GM18508 (cell line): ENCODE results near the gene PTPRD.

Source experiments
- ATAC-seq: cut with Tn5 transposase; IDR thresholded peaks from one replicate; pipeline ENCODE4 v1.9.1; 2021; ENCODE audit warnings: moderate number of reproducible peaks; ENCODE audit not compliant: insufficient read depth, unreplicated experiment

Gene PTPRD

GRCh38 chr9:8899511-8899910 lies 1713.3 kb downstream of the PTPRD start:
- no peak for ATAC-seq

DNA sequence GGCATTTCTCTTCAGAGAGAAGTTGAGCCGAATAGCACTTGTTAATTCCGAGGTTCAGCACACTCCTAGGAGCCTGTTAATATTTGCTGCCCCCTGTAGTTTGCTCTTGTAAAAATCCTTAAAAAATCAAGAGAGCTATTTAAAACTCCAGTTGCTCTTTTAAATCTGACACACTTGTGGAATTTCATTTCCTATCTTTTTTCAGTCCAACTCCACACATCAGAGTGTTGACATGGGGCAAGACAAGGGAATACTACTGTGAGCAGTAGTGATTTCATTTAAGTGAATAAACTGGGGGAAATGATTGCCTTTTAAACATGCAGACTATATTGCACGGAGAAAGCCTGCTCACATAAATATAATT lies 1717.0 kb downstream of the PTPRD start:
- ATAC-seq, result no peak

DNA sequence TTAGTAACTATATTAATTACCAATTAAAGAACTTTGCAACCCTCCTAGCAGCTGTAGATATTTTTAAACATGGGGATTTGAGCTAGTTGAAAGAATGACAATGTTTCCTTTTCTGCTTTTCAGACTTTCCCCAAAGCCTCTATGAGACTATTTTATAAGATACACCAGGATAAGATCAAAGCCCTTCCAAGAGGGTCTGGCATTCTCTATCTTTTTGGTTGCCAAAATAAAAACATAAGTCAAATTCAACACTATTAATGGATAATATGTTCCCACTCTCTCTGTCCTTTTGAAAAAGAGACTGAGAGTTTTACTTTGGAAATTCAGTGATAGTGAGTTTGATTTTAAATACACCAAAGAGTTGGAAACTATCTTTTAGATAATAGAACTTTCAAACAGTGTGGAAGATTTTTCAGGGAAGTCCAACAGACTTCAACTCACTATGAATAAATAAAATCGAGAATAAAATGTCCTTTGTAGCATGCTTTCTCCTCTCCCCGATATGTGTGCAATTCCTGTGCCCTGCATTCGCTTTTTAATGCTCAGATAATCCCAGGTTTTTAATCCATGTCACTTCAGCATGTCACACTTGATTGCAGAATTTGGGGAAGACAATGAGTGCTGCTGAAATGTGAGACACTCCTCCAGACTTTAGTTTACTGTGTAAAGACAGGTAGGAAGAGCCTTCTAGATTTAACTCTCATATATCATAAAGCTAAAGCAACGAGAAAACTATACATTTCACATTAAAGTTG lies 1717.5 kb downstream of the PTPRD start:
- ATAC-seq, result no peak

DNA sequence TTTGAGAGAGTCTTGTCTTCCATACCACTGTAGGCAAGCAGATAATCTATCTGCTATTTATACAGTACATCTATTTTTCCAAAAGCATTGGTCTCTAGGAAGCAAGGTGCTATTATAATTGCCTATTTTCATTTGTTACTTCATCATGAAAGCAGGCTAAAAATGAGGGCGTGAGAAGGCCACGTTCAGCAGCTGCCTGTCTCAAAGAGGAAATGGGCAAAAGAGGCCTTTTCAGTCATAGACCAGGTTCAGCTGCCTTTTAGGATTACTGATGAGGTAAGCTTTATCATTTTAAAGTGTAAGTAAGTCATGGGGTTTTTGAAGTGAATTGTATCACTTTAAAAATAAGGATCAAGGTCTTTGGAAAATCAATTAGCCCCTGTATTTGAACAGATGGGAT lies 1722.1 kb downstream of the PTPRD start:
- no peak for ATAC-seq

DNA sequence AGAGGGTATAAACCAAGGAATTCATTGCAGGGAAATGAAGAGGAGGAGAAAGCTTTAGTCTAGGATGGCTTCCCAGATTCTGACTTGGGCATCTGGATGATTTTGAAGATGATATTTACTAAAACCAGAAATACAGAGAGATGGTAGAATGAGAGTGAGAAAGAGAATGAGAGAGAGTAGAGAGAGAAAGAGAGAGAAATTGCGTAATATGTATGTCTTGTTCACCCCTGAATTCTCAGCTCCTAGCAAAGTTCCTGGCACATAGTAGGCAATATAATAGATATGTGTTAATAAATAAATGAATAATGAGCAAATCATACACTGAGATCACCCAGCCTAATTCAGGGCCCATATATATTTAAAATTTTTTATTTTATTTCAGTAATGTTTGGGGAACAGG lies 1723.7 kb downstream of the PTPRD start:
- ATAC-seq, result no peak

- ATAC-seq, result no peak
Observed at GRCh38 chr9:8888591-8888990, 1724.2 kb downstream of the PTPRD start.

DNA sequence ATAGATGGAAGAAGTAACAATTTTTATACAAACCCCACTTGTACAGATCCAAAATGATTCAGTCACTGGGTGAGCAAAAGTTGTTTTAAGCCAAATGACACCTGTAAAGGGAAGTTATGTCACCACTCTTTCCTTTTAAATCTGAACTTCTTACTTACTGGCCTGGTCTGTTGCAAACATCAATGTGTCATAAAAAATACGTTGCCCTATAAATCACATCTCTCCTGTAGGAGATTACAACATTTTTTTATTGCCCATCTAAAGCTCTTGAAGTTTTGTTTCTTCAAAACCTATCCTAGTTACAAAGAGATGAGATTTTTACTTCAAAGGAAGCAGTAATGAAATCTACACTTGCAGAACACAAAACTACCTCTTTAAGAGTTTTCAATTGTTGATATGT lies 1725.4 kb downstream of the PTPRD start:
- no peak for ATAC-seq

GRCh38 chr9:8883321-8883720 lies 1729.5 kb downstream of the PTPRD start:
- ATAC-seq, result no peak

DNA sequence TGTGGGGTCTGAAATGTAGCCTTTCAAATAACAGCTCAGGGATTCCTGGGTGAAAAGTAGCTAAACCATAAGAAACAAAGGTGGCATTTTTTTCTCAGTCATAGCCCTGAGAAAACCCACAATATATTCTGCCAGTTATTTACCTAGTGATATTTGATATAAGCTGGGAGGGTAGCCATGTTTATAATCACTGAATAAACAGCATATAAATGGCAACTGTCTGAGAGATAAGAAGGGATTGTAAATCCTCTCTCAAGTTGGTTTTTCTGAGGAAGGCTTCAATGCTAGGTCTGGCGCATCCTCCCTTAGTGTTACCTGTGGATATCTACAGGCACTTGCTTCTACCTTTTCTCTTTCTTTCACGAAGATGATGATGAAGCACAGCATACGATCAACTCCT lies 1732.7 kb downstream of the PTPRD start:
- ATAC-seq, result no peak

DNA sequence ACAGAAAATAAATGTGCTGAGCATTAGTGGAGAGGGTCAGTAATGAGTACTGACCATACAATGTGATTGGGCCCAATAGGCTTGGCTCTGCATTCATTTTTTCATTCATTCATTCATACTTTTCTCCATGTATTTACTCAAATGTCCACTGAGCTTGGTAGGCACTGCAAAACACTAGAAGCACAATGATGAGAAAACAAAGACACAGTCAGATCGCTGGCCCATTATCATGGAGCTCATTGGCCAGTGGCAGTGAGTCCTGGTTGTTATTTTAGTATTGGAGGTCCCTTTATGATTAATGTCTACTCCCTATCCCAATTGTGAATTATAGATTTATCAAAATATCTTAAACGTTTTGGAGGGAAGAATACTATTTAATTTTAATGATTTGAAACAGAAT lies 1733.5 kb downstream of the PTPRD start:
- no peak for ATAC-seq

GRCh38 chr9:8877753-8878494 lies 1734.9 kb downstream of the PTPRD start:
- ATAC-seq, result no peak

- ATAC-seq, result no peak
Observed at GRCh38 chr9:8876303-8876702, 1736.5 kb downstream of the PTPRD start.

GRCh38 chr9:8874482-8874881 lies 1738.3 kb downstream of the PTPRD start:
- ATAC-seq, result no peak

GRCh38 chr9:8872802-8873201 lies 1740.0 kb downstream of the PTPRD start:
- ATAC-seq, result no peak

- ATAC-seq, result no peak
Observed at GRCh38 chr9:8871796-8872445, 1740.9 kb downstream of the PTPRD start.

- ATAC-seq, result no peak
Observed at GRCh38 chr9:8871396-8871795, 1741.4 kb downstream of the PTPRD start.

DNA sequence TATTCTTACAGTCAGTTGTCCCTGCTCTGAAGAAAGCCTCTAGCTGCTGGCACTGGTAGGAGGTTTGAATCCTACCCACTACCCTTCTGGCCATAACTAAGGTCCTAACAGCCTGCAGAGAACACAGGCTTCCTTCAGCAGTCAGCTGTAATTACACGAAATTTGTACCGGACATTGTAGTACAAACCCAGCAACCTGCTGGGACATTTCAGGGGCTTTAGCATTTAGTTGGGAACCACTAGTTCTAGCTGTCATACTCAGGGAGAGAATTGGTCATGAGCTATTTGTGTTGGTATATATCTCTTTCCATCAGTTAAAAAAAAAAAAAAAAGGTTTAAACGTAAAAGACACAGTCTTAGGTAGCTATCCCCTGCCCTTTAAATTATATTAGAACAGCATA lies 1743.0 kb downstream of the PTPRD start:
- ATAC-seq, result no peak

DNA sequence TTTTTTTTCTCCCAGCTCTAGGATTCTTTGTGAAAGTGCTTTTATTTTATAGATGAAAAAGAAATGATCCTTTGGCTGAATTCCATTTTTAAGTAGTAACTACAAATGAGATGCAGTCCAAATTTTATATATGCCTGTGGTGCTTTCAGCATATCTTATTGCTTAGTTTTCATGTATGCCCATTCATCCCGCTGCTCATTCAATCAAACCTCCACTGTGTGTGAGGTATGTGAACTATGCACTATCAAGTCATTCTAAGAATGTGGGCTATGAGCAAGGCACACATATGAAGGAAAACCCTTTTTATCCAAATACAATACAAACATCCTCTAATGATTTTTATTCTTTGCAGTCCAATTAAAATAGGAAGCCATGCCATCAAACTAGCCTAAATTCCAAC lies 1744.2 kb downstream of the PTPRD start:
- no peak for ATAC-seq

- ATAC-seq, result no peak
Observed at GRCh38 chr9:8867148-8867547, 1745.7 kb downstream of the PTPRD start.

- ATAC-seq, result no peak
Observed at GRCh38 chr9:8864545-8864896, 1748.3 kb downstream of the PTPRD start.

DNA sequence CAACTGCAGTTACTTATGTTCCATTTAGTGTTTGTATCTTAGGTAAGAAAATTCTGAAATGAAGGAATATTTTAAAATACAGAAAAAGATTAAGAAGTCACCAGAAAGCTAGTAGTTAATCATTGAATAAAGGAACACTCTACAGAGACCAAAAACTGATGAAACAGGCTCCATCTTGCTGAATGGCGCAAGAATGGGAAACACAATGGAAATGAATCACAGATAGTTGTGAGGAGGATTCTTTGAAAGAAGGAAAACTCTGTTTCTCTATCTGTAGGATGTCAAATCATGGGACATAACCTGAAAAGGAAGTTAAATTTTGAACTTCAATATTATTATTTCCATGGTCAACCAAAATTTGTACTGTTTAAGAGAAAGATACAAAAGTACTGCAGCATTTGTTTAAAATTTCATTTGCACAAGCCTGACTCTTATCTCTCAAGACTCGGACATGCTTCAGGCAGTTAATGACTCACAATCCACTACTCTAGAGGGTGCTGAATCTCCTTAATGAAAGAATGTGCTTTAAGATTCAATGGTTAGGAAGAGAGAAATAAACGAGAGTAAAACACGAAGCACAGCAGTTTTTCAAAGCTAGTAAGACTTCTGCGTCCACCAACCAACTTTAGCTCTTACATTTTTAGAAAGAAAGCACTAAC lies 1748.8 kb downstream of the PTPRD start:
- no peak for ATAC-seq
